Mammary microvascular endothelial cell (primary cell): ENCODE measurements around the gene KIF9. TPM values are rescaled to one million over a fixed set of nuclear protein-coding genes. Genes with fewer than 3 reads are reported as not detected.

ENCODE experiments used
- total RNA-seq: library from RNA; depleted of rRNA; stranded (reverse); fragments of >200 nt; gene quantifications from 2 replicates; pipeline ENCODE4 v1.2.3, GENCODE V29; 2015

Gene KIF9, protein sequence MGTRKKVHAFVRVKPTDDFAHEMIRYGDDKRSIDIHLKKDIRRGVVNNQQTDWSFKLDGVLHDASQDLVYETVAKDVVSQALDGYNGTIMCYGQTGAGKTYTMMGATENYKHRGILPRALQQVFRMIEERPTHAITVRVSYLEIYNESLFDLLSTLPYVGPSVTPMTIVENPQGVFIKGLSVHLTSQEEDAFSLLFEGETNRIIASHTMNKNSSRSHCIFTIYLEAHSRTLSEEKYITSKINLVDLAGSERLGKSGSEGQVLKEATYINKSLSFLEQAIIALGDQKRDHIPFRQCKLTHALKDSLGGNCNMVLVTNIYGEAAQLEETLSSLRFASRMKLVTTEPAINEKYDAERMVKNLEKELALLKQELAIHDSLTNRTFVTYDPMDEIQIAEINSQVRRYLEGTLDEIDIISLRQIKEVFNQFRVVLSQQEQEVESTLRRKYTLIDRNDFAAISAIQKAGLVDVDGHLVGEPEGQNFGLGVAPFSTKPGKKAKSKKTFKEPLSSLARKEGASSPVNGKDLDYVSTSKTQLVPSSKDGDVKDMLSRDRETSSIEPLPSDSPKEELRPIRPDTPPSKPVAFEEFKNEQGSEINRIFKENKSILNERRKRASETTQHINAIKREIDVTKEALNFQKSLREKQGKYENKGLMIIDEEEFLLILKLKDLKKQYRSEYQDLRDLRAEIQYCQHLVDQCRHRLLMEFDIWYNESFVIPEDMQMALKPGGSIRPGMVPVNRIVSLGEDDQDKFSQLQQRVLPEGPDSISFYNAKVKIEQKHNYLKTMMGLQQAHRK
- total RNA-seq = 10.1 and 17.3 TPM in 2 replicates

DNA sequence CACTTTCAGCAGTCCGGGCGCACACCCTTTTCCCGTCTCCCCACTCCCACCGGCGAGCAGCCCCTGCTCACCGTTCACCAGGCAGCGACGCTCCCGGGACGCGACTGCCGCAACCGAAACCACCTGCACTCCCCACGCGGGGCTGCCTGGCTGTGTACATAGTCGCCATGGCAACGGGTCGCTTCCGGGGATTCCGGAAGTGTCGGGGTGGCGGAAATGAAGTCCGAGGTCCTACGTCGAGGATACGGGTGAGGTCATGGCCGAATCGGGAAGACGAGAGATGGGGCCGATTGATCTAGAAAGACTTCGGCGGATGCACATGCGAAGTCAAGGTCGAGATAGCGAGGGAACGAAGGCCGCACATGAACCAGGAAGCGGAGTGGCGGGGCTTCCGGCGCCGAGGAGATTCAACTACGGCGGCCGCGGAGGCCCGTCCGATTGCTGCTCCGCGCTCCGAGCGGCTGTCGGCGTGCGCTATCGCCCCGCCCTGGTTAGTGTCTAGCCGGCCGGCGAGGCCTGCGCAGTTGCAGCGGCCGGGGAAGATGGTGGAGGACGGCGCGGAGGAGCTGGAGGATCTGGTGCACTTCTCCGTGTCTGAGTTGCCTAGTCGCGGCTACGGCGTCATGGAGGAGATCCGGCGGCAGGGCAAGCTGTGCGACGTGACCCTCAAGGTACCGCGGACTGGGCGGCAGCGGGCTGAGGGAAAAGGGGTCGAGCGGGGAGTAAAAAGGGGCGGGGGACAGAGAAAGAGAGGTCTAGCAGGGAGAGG lies at the start of gene KIF9, which contains the start of gene KLHL18:
Gene KIF9, minus strand, starts transcription at position 376 of the 769 bp plus-strand sequence. CDS start 5,425 bp downstream, outside the sequence.
Gene KLHL18, plus strand, starts transcription at position 521 of the 769 bp plus-strand sequence. Its CDS starts 22 bp downstream, at position 543.

Other genes with a start within 250 kb of the KIF9 start
- 15.4 and 17.8 TPM in 2 replicates for gene SETD2, start 118.7 kb downstream of the KIF9 start, total RNA-seq
- 25.7 and 33.0 TPM in 2 replicates for gene KLHL18, start 145 bp upstream of the KIF9 start, total RNA-seq
- 23.0 and 26.2 TPM in 2 replicates for gene PTPN23, start 98.2 kb upstream of the KIF9 start, total RNA-seq
- gene SCAP, start 193.1 kb upstream of the KIF9 start, total RNA-seq = 41.8 and 53.3 TPM in 2 replicates
- gene ELP6, start 230.9 kb upstream of the KIF9 start, total RNA-seq = 30.2 and 31.9 TPM in 2 replicates